Activated naive CD4-positive, alpha-beta T cell treated with anti-CD3 and anti-CD28 coated beads, Interleukin-2, amount 50 U/mL, for 16 hours (primary cell): ENCODE data around the gene DES.

Source experiments
- DNase-seq: peaks from one replicate; pipeline ENCODE4 v3.0.0-alpha.2; 2020

DES gene

DNA sequence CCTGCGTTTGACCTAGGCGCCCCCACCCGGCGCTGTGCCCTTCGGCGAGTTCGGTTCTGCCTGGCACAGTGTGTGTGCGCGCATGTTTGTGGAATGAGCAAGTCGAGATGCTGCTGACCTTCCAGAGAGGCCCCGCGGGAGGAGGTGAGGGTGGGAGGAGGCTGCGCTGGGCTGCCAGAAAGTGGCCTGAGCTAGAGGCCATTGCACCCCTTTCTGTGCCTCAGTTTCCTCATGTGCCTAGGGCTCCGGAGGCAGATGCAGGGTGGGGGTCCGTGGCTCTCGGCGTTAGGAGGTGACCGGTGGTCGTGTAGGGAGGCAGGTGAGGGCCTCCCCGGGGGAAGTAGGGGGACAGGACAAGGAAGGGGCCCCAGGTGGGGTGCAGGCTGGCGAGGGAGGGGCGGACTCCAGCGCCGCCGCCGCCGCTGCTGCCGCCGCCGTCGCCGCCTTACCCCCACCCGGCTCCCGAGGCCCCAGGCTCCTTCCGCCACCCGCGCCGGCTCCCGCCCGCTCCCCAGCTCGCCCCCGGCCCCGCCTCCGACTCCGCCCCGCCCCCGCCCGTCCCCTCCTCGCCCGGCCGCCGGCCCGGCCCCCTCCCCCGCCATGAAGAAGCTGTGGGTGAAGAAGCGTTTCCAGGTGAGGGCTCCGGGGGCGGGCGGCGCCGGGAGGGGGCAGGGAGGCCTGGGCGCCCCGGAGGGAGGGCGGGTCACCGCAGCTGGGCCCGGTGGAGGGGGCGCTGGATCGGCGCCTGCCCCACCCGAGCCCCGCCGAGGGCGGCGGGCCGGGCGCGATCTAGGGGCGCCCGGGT lies 23.5 kb downstream of the DES start:
- DNase-seq: peak; percentile 61

DNA sequence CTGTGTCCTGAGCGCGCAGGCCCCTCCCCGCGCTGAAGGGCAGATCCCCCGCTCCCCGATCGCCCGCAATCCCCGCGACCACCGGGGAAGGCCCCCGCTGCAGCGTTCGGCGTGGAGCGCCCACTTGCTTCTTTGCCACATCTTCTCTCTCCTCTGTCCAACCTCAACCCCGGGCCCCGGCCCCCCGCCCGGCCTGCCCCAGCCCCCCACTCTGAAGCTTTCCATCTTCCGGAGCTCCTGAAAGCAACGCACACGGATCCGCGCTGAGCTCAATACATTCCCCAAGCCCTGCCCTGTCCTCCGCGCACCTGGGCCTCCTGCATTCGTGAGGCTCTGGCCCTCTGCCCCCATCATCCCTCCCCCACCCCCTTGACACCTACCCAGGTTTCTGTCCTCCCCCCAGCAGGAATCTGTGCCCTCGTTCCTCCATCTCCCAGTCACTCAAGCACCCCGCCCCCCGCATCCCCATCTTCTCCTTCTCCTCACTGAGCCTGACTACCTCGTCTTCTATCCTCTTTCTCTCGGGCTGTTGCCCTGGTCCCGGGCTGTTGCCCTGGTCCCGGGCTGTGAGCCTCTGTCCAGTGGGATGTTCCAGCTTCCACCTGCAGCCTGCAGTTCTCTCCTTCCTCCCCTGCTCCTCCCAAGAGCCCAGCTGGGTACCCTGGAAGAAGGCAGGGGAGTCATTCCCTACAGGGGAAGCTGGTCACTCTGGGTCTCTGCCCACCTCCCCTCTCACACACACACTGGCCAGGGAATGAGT lies 24.3 kb downstream of the DES start:
- no peak for DNase-seq

DNA sequence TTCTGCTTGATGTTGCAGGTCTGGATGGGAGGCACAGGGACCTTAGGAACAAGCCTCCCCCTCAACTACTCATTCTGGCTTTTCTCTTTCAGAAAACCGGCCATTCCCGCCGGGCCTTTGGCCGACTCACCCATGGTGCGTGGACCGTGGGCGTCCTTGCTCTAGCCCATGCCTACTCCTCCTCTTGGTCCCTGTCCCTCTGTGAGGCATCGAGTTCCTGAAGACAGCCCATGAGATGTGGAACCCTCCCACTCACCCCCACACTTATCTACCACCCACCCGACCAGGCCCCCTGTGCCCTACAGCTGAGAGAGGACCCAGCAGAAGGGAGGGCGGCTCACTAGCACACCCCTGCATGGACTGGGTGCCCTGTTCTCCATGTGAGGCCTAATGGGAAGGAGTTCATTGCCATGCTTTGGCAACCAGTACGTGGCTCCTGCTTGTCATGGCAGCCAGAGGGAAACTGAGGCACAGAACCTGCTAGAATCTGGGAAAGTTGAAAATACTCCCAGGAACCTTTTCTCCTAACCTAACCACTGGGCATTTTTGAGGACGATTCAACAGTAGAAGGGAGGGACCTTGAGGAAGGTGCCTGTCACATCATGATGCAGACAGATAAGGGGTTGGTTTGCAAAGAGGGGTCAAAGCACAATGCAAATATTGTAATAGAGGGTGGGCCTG lies 25.0 kb downstream of the DES start:
- no peak for DNase-seq

DNA sequence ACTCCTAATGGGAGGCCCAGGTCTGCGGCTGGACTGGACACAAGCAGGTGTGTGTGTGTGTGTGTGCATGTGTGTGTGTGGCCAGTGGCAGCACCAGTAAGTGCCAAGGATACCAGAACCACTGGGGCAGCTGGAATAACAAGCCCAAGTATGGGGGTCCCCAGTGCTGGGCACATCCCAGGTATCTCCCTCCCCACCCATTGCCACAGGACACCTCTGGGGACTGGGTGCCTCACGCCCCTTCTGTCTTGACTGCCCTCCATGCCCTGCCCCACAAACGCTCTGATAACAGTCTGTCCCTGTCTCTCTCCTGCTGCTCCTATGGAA lies 25.5 kb downstream of the DES start:
- DNase-seq: no peak

DNA sequence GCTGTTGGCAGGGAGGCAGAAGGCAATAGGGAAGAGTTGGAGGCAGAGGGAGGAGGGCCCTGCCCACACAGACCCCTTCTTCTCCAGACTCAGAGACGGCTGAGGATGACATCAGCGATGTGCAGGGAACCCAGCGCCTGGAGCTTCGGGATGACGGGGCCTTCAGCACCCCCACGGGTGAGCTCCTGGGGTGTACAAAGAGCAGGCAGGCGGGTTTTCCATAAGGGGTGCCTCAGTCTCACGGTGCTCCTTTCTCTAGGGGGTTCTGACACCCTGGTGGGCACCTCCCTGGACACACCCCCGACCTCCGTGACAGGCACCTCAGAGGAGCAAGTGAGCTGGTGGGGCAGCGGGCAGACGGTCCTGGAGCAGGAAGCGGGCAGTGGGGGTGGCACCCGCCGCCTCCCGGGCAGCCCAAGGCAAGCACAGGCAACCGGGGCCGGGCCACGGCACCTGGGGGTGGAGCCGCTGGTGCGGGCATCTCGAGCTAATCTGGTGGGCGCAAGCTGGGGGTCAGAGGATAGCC lies 26.5 kb downstream of the DES start:
- DNase-seq: no peak

DNA sequence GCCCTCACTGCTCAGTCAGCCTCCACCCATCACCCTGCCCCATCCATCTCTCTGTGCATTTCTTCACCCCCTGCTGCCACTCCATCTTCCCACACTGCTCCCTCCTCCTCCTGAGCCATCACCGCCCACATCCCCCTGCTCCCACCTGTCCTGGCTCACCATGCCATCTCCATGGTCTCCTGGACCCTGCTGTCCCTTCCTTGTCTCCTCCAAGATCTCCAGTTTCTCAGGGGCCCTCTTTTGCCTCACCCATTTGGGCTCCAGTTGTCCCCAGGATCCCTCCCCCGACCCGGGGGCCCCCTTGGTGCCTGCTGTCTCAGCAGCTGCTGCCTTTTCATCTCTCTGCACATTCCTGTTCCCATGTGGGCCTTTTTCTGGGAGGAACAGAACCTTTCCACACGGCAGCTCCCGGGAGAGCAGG lies 27.1 kb downstream of the DES start:
- DNase-seq: no peak

DNA sequence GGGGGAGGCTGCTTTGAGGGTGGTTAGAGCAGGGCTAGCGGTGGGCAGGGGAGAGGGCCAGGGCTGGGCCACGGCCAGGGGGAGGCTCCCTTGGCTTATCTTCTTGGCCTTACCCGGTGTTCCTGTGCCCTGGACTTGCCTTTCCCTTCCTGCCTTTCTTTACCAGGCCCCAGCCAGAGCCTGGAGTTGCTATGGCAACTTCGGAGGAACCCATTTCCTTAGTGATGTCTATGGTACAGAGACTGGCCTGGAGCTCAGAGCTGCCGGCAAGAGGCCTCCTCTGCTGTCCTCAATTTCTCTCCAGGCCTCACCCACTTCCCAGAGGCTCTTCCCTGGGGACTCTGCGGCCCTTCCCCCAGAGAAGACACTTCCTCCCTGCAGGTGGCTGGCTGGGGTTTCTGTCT lies 27.9 kb downstream of the DES start:
- no peak for DNase-seq

DNA sequence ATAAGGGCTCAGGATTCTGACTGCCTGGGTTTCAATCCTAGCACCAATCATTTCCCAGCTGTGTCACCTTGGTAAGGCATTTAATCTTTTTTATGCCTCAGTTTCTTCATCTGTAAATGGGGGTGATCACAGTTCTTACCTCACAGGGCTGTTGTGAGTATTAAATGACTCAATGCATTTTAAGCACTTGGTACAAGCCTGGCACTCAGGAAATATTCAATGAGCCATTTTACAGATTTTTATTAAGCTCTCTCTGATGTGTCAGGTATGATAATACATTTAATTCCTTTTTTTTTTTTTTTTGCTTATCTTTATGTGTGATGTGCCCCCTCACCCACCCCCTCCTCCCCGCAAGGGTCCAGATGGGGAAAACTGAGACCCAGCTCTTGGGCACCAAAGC lies 28.5 kb downstream of the DES start:
- no peak for DNase-seq

DNA sequence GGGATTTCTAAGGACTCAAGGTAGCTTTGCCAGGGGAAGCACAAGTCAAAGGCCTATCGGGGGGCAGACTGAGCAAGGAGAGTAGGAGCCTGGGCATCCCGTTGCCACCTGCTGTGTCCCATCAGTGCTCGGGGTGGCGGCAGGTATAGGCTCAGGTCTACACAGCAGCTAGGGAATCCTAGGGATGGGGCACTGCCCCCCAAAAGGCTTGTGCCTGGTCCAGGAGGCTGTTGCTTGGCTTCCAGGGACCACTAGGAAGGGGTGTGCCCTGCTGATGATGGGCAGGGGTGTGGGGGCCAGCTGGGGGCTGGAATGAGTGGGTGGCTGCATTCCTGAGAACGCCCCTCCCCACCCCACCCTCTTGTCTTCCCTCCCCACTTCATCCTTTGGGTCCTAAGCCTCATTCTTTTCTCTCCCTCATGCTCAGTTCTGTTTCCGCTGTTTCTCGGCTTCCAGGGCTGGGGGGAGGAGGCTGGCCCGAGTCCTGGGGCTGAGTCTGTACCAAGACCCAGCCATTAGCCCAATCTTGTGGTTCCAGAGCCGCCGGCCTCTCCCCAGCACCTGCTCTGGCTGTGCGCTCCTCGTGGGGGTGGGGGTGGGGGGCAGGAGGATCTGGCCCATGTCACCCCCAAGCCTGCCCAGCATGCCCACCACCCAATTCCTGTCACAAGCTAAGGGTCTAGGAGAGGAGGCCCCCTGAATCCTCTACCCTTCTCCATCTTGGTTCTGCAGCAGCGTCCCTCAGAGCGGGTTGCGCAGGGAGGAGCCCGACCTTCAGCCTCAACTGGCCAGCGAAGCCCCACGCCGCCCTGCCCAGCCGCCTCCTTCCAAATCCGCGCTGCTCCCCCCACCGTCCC lies 29.3 kb downstream of the DES start:
- no peak for DNase-seq

DNA sequence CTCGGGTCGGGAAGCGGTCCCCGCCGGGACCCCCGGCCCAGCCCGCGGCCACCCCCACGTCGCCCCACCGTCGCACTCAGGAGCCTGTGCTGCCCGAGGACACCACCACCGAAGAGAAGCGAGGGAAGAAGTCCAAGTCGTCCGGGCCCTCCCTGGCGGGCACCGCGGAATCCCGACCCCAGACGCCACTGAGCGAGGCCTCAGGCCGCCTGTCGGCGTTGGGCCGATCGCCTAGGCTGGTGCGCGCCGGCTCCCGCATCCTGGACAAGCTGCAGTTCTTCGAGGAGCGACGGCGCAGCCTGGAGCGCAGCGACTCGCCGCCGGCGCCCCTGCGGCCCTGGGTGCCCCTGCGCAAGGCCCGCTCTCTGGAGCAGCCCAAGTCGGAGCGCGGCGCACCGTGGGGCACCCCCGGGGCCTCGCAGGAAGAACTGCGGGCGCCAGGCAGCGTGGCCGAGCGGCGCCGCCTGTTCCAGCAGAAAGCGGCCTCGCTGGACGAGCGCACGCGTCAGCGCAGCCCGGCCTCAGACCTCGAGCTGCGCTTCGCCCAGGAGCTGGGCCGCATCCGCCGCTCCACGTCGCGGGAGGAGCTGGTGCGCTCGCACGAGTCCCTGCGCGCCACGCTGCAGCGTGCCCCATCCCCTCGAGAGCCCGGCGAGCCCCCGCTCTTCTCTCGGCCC lies 30.1 kb downstream of the DES start:
- DNase-seq: no peak

DNA sequence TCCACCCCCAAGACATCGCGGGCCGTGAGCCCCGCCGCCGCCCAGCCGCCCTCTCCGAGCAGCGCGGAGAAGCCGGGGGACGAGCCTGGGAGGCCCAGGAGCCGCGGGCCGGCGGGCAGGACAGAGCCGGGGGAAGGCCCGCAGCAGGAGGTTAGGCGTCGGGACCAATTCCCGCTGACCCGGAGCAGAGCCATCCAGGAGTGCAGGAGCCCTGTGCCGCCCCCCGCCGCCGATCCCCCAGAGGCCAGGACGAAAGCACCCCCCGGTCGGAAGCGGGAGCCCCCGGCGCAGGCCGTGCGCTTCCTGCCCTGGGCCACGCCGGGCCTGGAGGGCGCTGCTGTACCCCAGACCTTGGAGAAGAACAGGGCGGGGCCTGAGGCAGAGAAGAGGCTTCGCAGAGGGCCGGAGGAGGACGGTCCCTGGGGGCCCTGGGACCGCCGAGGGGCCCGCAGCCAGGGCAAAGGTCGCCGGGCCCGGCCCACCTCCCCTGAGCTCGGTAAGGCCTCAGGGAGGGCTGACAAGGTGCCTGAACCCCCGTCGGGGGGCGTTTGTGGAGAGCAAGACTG lies 30.7 kb downstream of the DES start:
- no peak for DNase-seq

DNA sequence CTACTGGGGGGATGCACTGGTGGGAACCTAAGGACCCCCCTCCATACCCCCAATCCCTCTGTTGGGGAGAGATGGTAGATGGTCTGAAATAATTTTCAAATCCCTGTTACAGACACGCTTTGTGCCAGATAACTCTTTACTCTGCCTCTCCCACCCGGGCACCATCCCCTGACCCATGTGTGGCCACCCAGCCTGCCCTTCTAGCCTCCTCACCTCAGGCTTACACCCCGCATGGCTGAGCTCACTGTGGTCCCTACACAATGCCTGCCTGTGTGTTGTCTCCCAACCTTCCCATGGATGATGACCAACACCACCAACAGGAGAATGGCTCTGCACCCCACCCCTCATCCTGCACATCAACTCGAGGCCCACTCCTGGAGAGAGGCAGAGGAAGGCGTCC lies 31.4 kb downstream of the DES start:
- no peak for DNase-seq

DNA sequence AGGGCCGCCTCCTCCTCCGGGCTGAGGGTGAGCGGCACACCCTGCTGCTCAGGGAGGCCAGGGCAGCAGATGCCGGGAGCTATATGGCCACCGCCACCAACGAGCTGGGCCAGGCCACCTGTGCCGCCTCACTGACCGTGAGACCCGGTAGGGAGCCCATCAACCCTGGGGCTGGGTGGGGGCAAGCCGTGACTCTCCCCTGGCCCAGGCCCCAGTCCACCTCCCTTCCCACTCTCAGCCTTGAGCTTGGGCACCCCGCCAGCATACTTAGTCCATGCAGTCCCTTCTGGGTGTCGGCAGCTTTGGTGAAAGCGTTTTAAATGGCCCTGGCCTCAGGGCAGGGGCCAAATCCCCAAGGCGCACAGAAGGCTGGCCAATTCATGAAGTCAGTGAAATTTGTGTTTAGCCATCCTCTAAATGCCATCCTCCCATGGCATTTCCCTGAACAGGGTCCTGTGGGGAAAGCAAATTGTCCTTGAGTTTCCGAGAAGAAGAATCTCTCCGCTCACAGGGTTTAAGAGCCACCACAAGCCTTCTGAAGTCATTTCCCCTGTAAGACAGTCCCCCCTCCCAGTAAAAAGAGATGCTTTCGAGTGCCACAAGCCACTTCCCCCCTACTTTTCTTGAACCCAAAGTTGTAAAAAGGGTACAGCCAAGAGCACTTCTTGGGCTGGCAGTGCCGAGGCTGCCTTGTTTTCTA lies 33.6 kb downstream of the DES start:
- no peak for DNase-seq

DNA sequence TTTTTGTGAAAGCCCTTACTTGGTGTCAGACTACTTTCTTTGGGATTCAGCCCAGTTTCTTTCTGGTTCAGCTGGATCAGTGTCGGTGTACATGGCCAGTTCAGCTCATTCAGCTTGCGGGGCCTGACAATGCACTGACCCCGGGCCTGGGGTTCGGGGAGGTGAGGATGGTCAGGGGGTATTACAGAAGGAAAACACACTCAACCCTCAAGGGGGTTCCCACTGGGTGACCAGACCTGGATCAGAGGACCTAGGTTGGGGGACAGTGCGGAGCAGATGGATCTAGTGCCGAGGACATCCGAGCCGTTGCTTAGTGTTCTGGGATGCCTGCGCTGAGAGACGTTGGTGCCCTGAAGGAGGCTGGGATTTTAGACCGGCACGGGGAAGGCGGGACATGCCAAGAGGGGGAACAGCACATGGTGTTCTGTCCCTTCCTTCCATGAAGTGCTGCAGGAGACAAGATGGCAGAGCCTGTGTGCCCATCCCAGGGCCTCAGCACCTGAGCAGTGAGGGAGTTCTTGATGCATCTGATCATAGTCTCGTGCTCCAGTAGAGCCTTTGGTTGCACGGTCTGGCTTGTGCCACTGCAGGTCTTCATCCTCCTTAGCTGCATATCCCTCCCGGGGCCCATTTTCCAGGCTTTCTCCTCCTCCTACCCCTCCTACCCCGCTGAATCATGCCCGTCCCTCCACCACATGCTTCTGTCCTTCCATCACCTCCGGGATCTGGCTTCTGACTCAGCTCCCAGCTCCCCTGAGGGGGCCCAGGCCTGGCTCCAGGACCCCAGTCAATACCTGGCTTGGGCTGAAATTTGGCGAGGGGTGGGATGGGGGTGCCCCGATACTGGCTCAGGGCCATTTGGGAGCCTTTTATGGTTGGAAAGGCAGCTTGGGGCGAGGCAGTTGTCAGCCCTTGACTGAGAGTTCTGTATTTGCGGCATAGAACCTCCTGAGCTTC lies 34.5 kb downstream of the DES start:
- no peak for DNase-seq

DNA sequence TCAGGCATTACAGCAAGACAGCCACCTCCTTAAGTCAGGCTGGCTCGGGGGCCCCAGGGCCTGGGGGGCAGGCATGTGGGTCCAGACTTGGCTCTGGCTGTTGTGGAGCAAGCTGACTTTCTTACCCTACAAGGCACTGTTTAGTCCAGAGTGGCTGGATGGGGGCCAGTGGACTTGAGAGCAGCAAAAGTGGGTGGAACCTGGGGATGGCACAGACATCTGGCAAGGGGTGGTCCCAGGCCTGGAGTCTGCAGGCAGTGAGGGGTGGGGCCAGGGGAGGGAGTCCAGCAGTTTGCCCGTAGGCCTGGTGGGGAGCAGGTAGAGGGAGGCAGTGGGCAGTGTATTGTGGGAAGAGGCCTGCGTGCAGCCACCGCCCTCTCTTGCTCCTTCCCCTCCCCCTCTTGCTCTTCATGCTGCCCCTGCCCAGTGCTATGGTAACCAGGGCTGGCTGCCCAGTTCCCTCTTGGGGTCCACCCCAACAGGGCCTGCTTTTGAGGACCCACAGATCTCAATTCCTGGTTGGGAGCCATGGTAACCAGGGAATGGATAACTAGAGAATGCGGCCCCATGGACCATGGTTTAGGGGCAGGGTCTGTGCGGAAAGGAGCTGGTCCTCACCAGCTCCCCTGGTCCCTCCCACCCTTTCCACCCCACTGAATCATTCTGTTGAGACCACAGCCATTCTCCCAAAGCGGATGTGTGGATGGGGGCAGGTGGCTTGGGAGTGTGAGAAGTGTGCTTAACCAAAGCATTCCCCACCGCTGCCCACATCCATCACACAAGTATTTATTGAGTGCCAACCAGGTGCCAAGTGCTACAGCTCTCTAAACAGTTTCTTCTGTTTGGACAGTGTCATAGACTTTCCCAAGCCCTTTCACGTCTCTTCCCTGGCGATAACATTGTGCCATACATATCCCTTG lies 35.8 kb downstream of the DES start:
- DNase-seq: no peak

DNA sequence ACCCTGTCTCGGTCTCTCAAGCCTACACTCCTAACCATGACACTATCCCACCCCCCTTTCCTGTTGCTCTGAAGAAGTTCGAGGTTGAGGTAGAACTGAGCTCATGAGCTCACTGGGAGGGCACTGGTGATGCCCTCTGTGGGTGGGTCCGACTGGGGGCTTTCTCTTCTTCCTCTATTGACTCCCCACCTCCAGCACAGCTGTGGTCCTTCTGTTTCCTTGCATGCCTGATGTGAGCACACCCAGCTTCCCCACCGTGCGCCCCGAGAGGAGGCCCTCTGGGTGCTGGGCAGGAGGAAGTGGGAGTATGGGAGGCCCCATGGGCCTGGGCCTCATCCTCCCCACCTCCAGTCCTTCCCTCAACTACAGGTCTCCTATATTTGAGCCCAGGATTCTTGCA lies 37.4 kb downstream of the DES start:
- DNase-seq: no peak

DNA sequence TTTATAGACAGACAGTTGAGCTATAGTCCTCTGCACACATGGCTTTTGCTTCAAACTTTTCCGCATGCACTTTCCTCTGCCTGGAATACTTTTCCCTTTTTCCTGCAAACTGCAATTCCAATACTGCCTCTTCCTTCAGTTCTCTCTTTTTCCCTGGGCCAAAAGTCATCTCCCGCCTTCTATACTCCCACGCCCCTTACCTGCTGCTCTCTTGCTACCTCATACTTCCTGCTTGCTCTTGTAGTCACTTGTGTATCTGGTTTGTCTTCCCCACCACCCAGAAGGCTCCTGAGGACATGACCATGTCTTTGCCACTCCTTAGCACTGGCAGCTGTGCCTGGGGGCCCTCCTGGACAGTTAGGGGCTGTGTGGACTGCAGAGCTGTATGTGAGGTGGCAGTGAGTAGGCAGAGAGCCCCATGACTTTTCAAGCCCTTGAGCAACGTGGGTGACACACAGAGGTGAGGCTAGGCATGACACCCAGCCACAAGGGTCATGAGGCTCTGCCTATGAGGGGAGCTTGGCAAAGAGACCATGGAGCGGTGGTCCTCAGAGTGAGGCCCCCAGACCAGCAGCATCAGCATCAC lies 39.7 kb downstream of the DES start:
- no peak for DNase-seq

DNA sequence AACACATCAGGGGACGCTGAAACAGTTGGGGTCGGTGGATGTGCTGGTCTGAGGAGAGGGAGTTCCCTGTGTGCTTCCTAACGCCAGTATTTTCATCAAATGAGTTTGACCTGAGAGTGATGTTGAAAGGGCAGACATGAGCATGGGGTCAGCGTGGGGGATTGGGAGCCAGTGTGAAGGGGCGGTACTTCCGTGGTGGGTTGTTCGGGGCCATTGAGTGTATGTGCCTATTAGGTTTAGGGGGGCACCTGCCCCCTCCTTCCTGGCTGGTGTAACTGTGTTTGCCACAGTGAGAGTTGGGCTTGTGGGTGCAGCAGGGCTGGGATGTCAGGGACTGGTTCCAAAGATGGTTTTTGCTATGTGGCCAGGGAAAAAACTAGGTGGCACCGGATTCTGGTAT lies 40.8 kb downstream of the DES start:
- no peak for DNase-seq
